ENCODE measurements around the gene CDH4. TPM values are rescaled to one million over a fixed set of nuclear protein-coding genes. Genes with fewer than 3 reads are reported as not detected.

Gene CDH4
- total RNA-seq, 1 experiment from 2014 or later, result not detected

- Mint-ChIP-seq H3K9me3 (ENCODE audit: unreplicated experiment) (peaks cover 12% of the 10 kb centered on the region), H3K27ac (ENCODE audit: unreplicated experiment) (no peak overlapping the region), H3K36me3 (ENCODE audit: insufficient read depth, unreplicated experiment) (no peaks in the 10 kb centered on the region), H3K27me3 (ENCODE audit: insufficient read depth, unreplicated experiment) (no peaks in the 10 kb centered on the region), H3K4me3 (ENCODE audit: unreplicated experiment) (no peak overlapping the region), H3K4me1 (ENCODE audit: low read depth, unreplicated experiment) (no peaks in the 10 kb centered on the region)
- ChIA-PET CTCF (no interaction called here), POLR2A (no interaction called here)
- intact Hi-C loops (cut with micrococcal nuclease; ENCODE audit: unreplicated experiment), result no loop called here
- Histone ChIP-seq H3K4me1 (no peaks in the 10 kb centered on the region), H3K27me3 (replicated peaks; ENCODE audit: control insufficient read depth, insufficient read depth, low read length) (no peaks in the 10 kb centered on the region), H3K36me3 (ENCODE audit: control insufficient read depth, insufficient read depth, low read length) (no peaks in the 10 kb centered on the region), H3K4me3 (ENCODE audit: low read depth, low read length) (no peak overlapping the region), H3K9me3 (peaks cover 29% of the 10 kb centered on the region)
- DNase-seq, result no peak
- BruUV-seq (replicated peaks), result no TSS peak
- no peak for TF ChIP-seq CTCF (IDR thresholded peaks at IDR 0.05; ENCODE audit: insufficient read depth in 1 of 2, low read depth in 1 of 2, low read length in 1 of 2, severe bottlenecking in 1 of 2, unreplicated experiment in 1 of 2)
Measured at GRCh38 chr20:61461461-61461860, 209.4 kb downstream of the CDH4 start.

- intact Hi-C loops (cut with micrococcal nuclease; ENCODE audit: unreplicated experiment), result no loop called here
- ChIA-PET CTCF (no interaction called here), POLR2A (no interaction called here)
- Mint-ChIP-seq H3K4me3 (ENCODE audit: unreplicated experiment) (no peak overlapping the region), H3K9me3 (ENCODE audit: unreplicated experiment) (peaks cover 27% of the 10 kb centered on the region), H3K27me3 (ENCODE audit: insufficient read depth, unreplicated experiment) (no peaks in the 10 kb centered on the region), H3K4me1 (ENCODE audit: low read depth, unreplicated experiment) (no peaks in the 10 kb centered on the region), H3K27ac (ENCODE audit: unreplicated experiment) (no peak overlapping the region), H3K36me3 (ENCODE audit: insufficient read depth, unreplicated experiment) (no peaks in the 10 kb centered on the region)
- Histone ChIP-seq H3K9me3 (peaks cover 33% of the 10 kb centered on the region), H3K4me3 (ENCODE audit: low read depth, low read length) (no peak overlapping the region), H3K27me3 (replicated peaks; ENCODE audit: control insufficient read depth, insufficient read depth, low read length) (no peaks in the 10 kb centered on the region), H3K36me3 (ENCODE audit: control insufficient read depth, insufficient read depth, low read length) (no peaks in the 10 kb centered on the region), H3K4me1 (no peaks in the 10 kb centered on the region)
- DNase-seq, result no peak
- TF ChIP-seq CTCF (IDR thresholded peaks at IDR 0.05; ENCODE audit: insufficient read depth in 1 of 2, low read depth in 1 of 2, low read length in 1 of 2, severe bottlenecking in 1 of 2, unreplicated experiment in 1 of 2), result no peak
- BruUV-seq (replicated peaks), result no TSS peak
Measured at GRCh38 chr20:61464307-61465303, 212.5 kb downstream of the CDH4 start.

- peaks cover 20% of the 10 kb centered on the region for H3K9me3 Mint-ChIP-seq (ENCODE audit: unreplicated experiment)
- Histone ChIP-seq H3K4me3 (ENCODE audit: low read depth, low read length) (no peak overlapping the region), H3K27me3 (replicated peaks; ENCODE audit: control insufficient read depth, insufficient read depth, low read length) (no peaks in the 10 kb centered on the region), H3K9me3 (peaks cover 6% of the 10 kb centered on the region), H3K4me1 (no peaks in the 10 kb centered on the region), H3K36me3 (ENCODE audit: control insufficient read depth, insufficient read depth, low read length) (no peaks in the 10 kb centered on the region)
- BruUV-seq (replicated peaks), result no TSS peak
- peaks cover 5% of the 10 kb centered on the region for H3K36me3 Mint-ChIP-seq (ENCODE audit: insufficient read depth, unreplicated experiment)
- no peak for TF ChIP-seq CTCF (IDR thresholded peaks at IDR 0.05; ENCODE audit: insufficient read depth in 1 of 2, low read depth in 1 of 2, low read length in 1 of 2, severe bottlenecking in 1 of 2, unreplicated experiment in 1 of 2)
- POLR2A ChIA-PET, result no interaction called here
- no peak overlapping the region for H3K4me3 Mint-ChIP-seq (ENCODE audit: unreplicated experiment)
- intact Hi-C loops (cut with micrococcal nuclease; ENCODE audit: unreplicated experiment), result no loop called here
- no peaks in the 10 kb centered on the region for H3K4me1 Mint-ChIP-seq (ENCODE audit: low read depth, unreplicated experiment)
- no peak overlapping the region for H3K27ac Mint-ChIP-seq (ENCODE audit: unreplicated experiment)
- peaks cover 22% of the 10 kb centered on the region for H3K27me3 Mint-ChIP-seq (ENCODE audit: insufficient read depth, unreplicated experiment)
- no peak for DNase-seq
- CTCF ChIA-PET, result no interaction called here
Measured at GRCh38 chr20:61475729-61476128, 223.7 kb downstream of the CDH4 start.
